MM.1S (cell line): Measurements from ENCODE around the gene FOXK2.

ENCODE experiments used
- EZH2phosphoT487 ChIP-seq: fragments of 300-600 bp; sonication (generic); IDR thresholded peaks from 2 replicates; pipeline ENCODE4 v1.6.1; 2018; ENCODE audit warnings: antibody characterized with exemption, low read length
- TF ChIP-seq, protein P1 (sequence below): fragments of 300-600 bp; sonication (generic); IDR thresholded peaks from 2 replicates; pipeline ENCODE4 v1.5.1; 2016; ENCODE audit warnings: antibody characterized with exemption, low read length, mixed read lengths

DNA sequence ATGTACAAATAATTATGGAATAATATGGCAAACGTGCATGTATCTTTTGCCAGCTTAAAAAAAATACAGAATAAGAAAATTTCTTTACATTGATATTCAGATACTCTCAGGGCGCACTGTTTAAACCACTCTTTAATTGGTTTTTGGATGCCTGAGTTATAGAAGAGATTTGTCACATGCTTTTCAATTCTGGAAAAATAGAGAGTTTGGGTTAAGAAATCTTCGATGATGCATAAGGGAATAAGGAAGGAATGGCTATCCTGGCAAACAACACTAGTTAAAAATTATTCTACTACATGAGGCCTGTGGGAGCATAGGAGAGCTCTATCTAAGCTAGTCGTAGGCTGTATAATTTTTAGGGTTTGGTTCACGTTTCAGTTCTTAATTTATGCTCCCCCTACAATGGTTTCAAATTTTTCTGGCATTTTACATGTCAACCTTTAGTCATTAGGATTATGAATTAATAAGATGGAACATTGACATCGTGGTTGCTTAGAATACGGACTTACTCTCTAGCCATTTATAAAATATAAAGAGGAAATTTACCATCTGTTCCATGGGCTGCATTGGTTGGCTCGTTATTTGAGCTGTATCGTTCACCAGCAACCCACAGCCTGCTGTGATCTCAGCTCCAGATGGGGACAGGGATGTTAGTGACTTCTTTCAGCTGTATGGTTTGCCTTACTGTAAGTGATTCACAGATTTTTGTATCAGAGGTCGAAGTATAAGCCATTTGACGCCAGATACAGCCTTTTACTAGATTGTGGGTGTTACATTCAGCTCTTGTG, 45.1 kb upstream of the FOXK2 start:
- TF ChIP-seq, protein P1, sequence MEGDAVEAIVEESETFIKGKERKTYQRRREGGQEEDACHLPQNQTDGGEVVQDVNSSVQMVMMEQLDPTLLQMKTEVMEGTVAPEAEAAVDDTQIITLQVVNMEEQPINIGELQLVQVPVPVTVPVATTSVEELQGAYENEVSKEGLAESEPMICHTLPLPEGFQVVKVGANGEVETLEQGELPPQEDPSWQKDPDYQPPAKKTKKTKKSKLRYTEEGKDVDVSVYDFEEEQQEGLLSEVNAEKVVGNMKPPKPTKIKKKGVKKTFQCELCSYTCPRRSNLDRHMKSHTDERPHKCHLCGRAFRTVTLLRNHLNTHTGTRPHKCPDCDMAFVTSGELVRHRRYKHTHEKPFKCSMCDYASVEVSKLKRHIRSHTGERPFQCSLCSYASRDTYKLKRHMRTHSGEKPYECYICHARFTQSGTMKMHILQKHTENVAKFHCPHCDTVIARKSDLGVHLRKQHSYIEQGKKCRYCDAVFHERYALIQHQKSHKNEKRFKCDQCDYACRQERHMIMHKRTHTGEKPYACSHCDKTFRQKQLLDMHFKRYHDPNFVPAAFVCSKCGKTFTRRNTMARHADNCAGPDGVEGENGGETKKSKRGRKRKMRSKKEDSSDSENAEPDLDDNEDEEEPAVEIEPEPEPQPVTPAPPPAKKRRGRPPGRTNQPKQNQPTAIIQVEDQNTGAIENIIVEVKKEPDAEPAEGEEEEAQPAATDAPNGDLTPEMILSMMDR: no peak
- TF ChIP-seq EZH2phosphoT487: no peak
